Hepatocyte (in vitro differentiated cells): Measurements from ENCODE around the gene SKAP1. TPM values are rescaled to one million over a fixed set of nuclear protein-coding genes. Genes with fewer than 3 reads are reported as not detected.

Source experiments
- DNase-seq: peaks from one replicate; pipeline ENCODE4 v3.0.0-alpha.2; 2016; ENCODE audit warnings: low spot score
- H2AFZ ChIP-seq: fragments of 200-600 bp; sonication (generic); 2 replicates; pipeline ENCODE4 v1.6.0; 2016; ENCODE audit warnings: antibody characterized with exemption, mild to moderate bottlenecking
- H3K27ac ChIP-seq: fragments of 200-600 bp; sonication (generic); 2 replicates; pipeline ENCODE4 v1.5.1; 2016; ENCODE audit warnings: mild to moderate bottlenecking
- H3K27me3 ChIP-seq: fragments of 200-600 bp; sonication (generic); 2 replicates; pipeline ENCODE4 v1.6.1; 2016
- H3K36me3 ChIP-seq: fragments of 200-600 bp; sonication (generic); replicated peaks from 2 replicates; pipeline ENCODE4 v1.5.1; 2016; ENCODE audit warnings: low read depth; ENCODE audit not compliant: insufficient read depth
- H3K4me1 ChIP-seq: fragments of 200-600 bp; sonication (generic); 2 replicates; pipeline ENCODE4 v1.5.1; 2016; ENCODE audit warnings: mild to moderate bottlenecking, moderate library complexity; ENCODE audit not compliant: insufficient read depth
- H3K4me2 ChIP-seq: fragments of 200-600 bp; sonication (generic); 2 replicates; pipeline ENCODE4 v1.6.0; 2016
- H3K4me3 ChIP-seq: fragments of 200-600 bp; sonication (generic); 2 replicates; pipeline ENCODE4 v1.5.1; 2016; ENCODE audit warnings: mild to moderate bottlenecking
- H3K79me2 ChIP-seq: fragments of 200-600 bp; sonication (generic); 2 replicates; pipeline ENCODE4 v1.6.0; 2017; ENCODE audit warnings: mild to moderate bottlenecking
- H3K9me2 ChIP-seq: fragments of 200-600 bp; sonication (generic); replicated peaks from 2 replicates; pipeline ENCODE4 v1.6.0; 2017; ENCODE audit warnings: mild to moderate bottlenecking; ENCODE audit not compliant: insufficient read depth
- H3K9me3 ChIP-seq: fragments of 200-600 bp; sonication (generic); 2 replicates; pipeline ENCODE4 v1.5.1; 2016; ENCODE audit warnings: low read depth, mild to moderate bottlenecking
- H4K20me1 ChIP-seq: fragments of 200-600 bp; sonication (generic); 2 replicates; pipeline ENCODE4 v1.6.0; 2016; ENCODE audit warnings: mild to moderate bottlenecking; ENCODE audit not compliant: insufficient read depth, poor library complexity, severe bottlenecking
- EZH2 ChIP-seq: fragments of 200-600 bp; sonication (generic); IDR thresholded peaks from 2 replicates; pipeline ENCODE4 v1.6.1; 2016; ENCODE audit warnings: antibody characterized with exemption, mild to moderate bottlenecking, borderline replicate concordance
- EZH2phosphoT487 ChIP-seq: fragments of 200-600 bp; sonication (generic); IDR thresholded peaks from one replicate; pipeline ENCODE4 v1.6.1; 2018; ENCODE audit warnings: antibody characterized with exemption, mild to moderate bottlenecking, low read depth, moderate library complexity; ENCODE audit not compliant: unreplicated experiment, severe bottlenecking
- WGBS: methylation state at CpG from one replicate; pipeline ENCODE4 v1.1.6; 2016; ENCODE audit warnings: low lambda C conversion rate; ENCODE audit errors: missing lambda C conversion rate; 5-methylcytosine and 5-hydroxymethylcytosine counted together
- polyA plus RNA-seq: library from polyadenylated mRNA; unstranded; fragments of >200 nt; fragmentation: Nextera tagmentation; extraction: Ambion mirVana; gene quantifications from 2 replicates; pipeline ENCODE4 v1.2.1, GENCODE V29; 2016
- total RNA-seq: library from RNA; depleted of rRNA; stranded (reverse); fragments of >200 nt; gene quantifications from 2 replicates; pipeline ENCODE4 v1.2.3, GENCODE V29; 2014
- TF ChIP-seq, protein P1 (sequence below): fragments of 200-600 bp; sonication (generic); IDR thresholded peaks from 2 replicates; pipeline ENCODE4 v1.5.1; 2016; ENCODE audit warnings: antibody characterized with exemption, mild to moderate bottlenecking; ENCODE audit not compliant: poor library complexity

The SKAP1 gene
- total and polyA plus RNA-seq, 2 experiments from 2014 or later, result 1.4 to 3.0 TPM

DNA sequence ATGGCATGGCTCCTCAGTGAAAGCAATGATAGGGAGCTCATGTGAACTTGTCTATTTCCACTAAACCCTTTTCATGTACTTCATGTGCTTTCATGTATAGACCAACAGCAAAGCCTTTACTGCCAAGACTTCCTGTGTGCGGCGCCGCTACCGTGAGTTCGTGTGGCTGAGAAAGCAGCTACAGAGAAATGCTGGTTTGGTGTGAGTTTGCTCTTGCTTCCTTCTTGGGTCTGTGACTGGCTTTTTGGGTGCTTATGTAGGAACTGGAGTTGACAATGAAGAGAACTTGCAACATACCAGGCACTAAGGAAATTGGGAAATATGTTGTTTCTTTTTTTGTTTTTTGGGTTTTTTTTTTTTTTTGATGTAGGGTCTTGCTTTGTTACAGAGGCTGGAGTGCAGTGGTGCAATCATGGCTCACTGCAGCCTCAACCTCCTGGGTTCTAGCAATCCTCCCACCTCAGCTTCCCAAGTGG is 316.8 kb downstream of the SKAP1 start:
- Histone ChIP-seq H4K20me1 (no peaks in the 10 kb centered on the region), H3K27me3 (no peaks in the 10 kb centered on the region), H3K27ac (no peak overlapping the region), H3K4me1 (no peaks in the 10 kb centered on the region), H3K4me3 (no peak overlapping the region), H3K79me2 (peaks cover 40% of the 10 kb centered on the region), H3K9me3 (no peaks in the 10 kb centered on the region), H2AFZ (no peak overlapping the region), H3K4me2 (no peak overlapping the region), H3K9me2 (no peaks in the 10 kb centered on the region), H3K36me3 (no peaks in the 10 kb centered on the region)
- TF ChIP-seq, protein P1, sequence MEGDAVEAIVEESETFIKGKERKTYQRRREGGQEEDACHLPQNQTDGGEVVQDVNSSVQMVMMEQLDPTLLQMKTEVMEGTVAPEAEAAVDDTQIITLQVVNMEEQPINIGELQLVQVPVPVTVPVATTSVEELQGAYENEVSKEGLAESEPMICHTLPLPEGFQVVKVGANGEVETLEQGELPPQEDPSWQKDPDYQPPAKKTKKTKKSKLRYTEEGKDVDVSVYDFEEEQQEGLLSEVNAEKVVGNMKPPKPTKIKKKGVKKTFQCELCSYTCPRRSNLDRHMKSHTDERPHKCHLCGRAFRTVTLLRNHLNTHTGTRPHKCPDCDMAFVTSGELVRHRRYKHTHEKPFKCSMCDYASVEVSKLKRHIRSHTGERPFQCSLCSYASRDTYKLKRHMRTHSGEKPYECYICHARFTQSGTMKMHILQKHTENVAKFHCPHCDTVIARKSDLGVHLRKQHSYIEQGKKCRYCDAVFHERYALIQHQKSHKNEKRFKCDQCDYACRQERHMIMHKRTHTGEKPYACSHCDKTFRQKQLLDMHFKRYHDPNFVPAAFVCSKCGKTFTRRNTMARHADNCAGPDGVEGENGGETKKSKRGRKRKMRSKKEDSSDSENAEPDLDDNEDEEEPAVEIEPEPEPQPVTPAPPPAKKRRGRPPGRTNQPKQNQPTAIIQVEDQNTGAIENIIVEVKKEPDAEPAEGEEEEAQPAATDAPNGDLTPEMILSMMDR, result no peak
- TF ChIP-seq EZH2, result no peak
- no peak for TF ChIP-seq EZH2phosphoT487
- DNase-seq, result no peak
- 91% methylated on average over 5 of the region's 5 CpGs for WGBS

GRCh38 chr17:48111937-48112241 is 318.1 kb downstream of the SKAP1 start:
- H3K36me3 ChIP-seq, result no peaks in the 10 kb centered on the region

GRCh38 chr17:48110761-48111160 is 319.3 kb downstream of the SKAP1 start:
- H4K20me1 ChIP-seq, result no peaks in the 10 kb centered on the region
- H3K4me2 ChIP-seq, result no peak overlapping the region
- H3K9me2 ChIP-seq, result no peaks in the 10 kb centered on the region
- H3K36me3 ChIP-seq, result no peaks in the 10 kb centered on the region
- H3K4me3 ChIP-seq, result no peak overlapping the region
- H3K27ac ChIP-seq, result no peak overlapping the region
- H2AFZ ChIP-seq, result no peak overlapping the region
- DNase-seq, result no peak
- no peaks in the 10 kb centered on the region for H3K4me1 ChIP-seq
- H3K27me3 ChIP-seq, result no peaks in the 10 kb centered on the region
- WGBS, result 95% methylated on average over 9 of the region's 9 CpGs
- H3K79me2 ChIP-seq, result peaks cover 43% of the 10 kb centered on the region
- TF ChIP-seq EZH2phosphoT487 (no peak), EZH2 (no peak)
- TF ChIP-seq, protein P1, result no peak
- H3K9me3 ChIP-seq, result no peaks in the 10 kb centered on the region

More at GRCh38 chr17:48111937-48112241, 318.1 kb downstream of the SKAP1 start:
- no peaks in the 10 kb centered on the region for H4K20me1 ChIP-seq
- DNase-seq, result no peak
- H3K79me2 ChIP-seq, result peaks cover 43% of the 10 kb centered on the region
- H2AFZ ChIP-seq, result no peak overlapping the region
- H3K4me2 ChIP-seq, result no peak overlapping the region
- H3K4me1 ChIP-seq, result no peaks in the 10 kb centered on the region
- H3K27me3 ChIP-seq, result no peaks in the 10 kb centered on the region
- H3K4me3 ChIP-seq, result no peak overlapping the region
- H3K27ac ChIP-seq, result no peak overlapping the region
- no peaks in the 10 kb centered on the region for H3K9me2 ChIP-seq
- 92% methylated on average over 2 of the region's 2 CpGs for WGBS
- H3K9me3 ChIP-seq, result no peaks in the 10 kb centered on the region
- TF ChIP-seq EZH2 (no peak), EZH2phosphoT487 (no peak)
- TF ChIP-seq, protein P1, result no peak
